ENCODE measurements around the gene GOLGA8S.
"Not testable (repeated sequence)": the region's sequence is repeated elsewhere in the genome, so short reads cannot be mapped to it uniquely, and the experiment has no call there.

GOLGA8S gene

GRCh38 chr15:23385886-23386430 is 31.4 kb downstream of the GOLGA8S start:
- TF ChIP-seq POLR2A (IDR thresholded peaks at IDR 0.05; ENCODE audit: low read length) (no peak), GATA1 (IDR thresholded peaks at IDR 0.05; ENCODE audit: low read depth, low read length) (no peak)
- DNase-seq = no peak

- TF ChIP-seq POLR2A (IDR thresholded peaks at IDR 0.05; ENCODE audit: low read length) (no peak), GATA1 (IDR thresholded peaks at IDR 0.05; ENCODE audit: low read depth, low read length) (no peak)
- no peak for DNase-seq
Observed at GRCh38 chr15:23387621-23388190, 33.2 kb downstream of the GOLGA8S start.

GRCh38 chr15:23395030-23395692 is 40.6 kb downstream of the GOLGA8S start:
- DNase-seq = no peak

GRCh38 chr15:23395832-23396231 is 41.3 kb downstream of the GOLGA8S start:
- no peak for DNase-seq
- TF ChIP-seq POLR2A (IDR thresholded peaks at IDR 0.05; ENCODE audit: low read length) = no peak
- no peak for TF ChIP-seq GATA1 (IDR thresholded peaks at IDR 0.05; ENCODE audit: low read depth, low read length)

More at GRCh38 chr15:23395030-23395692, 40.6 kb downstream of the GOLGA8S start:
- TF ChIP-seq GATA1 (IDR thresholded peaks at IDR 0.05; ENCODE audit: low read depth, low read length) (no peak), POLR2A (IDR thresholded peaks at IDR 0.05; ENCODE audit: low read length) (no peak)

- DNase-seq = no peak
Observed at GRCh38 chr15:23397779-23398178, 43.2 kb downstream of the GOLGA8S start.

GRCh38 chr15:23398357-23398756 is 43.8 kb downstream of the GOLGA8S start:
- DNase-seq = not testable (repeated sequence)

More at GRCh38 chr15:23397779-23398178, 43.2 kb downstream of the GOLGA8S start:
- TF ChIP-seq POLR2A (IDR thresholded peaks at IDR 0.05; ENCODE audit: low read length) (no peak), GATA1 (IDR thresholded peaks at IDR 0.05; ENCODE audit: low read depth, low read length) (no peak)

GRCh38 chr15:23399207-23399606 is 44.7 kb downstream of the GOLGA8S start:
- DNase-seq = not testable (repeated sequence)

- TF ChIP-seq GATA1 (IDR thresholded peaks at IDR 0.05; ENCODE audit: low read depth, low read length) = no peak
- no peak for DNase-seq
Observed at GRCh38 chr15:23401627-23402026, 47.1 kb downstream of the GOLGA8S start.

GRCh38 chr15:23402140-23402539 is 47.6 kb downstream of the GOLGA8S start:
- DNase-seq = no peak
- TF ChIP-seq POLR2A (IDR thresholded peaks at IDR 0.05; ENCODE audit: low read length) (no peak), GATA1 (IDR thresholded peaks at IDR 0.05; ENCODE audit: low read depth, low read length) (no peak)

GRCh38 chr15:23402544-23402943 is 48.0 kb downstream of the GOLGA8S start:
- DNase-seq = no peak
- TF ChIP-seq GATA1 (IDR thresholded peaks at IDR 0.05; ENCODE audit: low read depth, low read length) (no peak), POLR2A (IDR thresholded peaks at IDR 0.05; ENCODE audit: low read length) (no peak)

- TF ChIP-seq GATA1 (IDR thresholded peaks at IDR 0.05; ENCODE audit: low read depth, low read length) (no peak), POLR2A (IDR thresholded peaks at IDR 0.05; ENCODE audit: low read length) (no peak)
- DNase-seq = no peak
Observed at GRCh38 chr15:23403550-23403949, 49.0 kb downstream of the GOLGA8S start.

- no peak for DNase-seq
- TF ChIP-seq POLR2A (IDR thresholded peaks at IDR 0.05; ENCODE audit: low read length) (no peak), GATA1 (IDR thresholded peaks at IDR 0.05; ENCODE audit: low read depth, low read length) (no peak)
Observed at GRCh38 chr15:23411841-23412240, 57.3 kb downstream of the GOLGA8S start.

GRCh38 chr15:23412881-23413600 is 58.5 kb downstream of the GOLGA8S start:
- DNase-seq = not testable (repeated sequence)
